ENCODE results near the gene SERPINB6. TPM values are rescaled to one million over a fixed set of nuclear protein-coding genes. Genes with fewer than 3 reads are reported as not detected.

Gene SERPINB6
- total RNA-seq, 1 experiment from 2014 or later = 38.7 TPM

- peak; percentile 95 for DNase-seq (ENCODE audit: low read depth)
Measured at GRCh38 chr6:2999618-3000557, 28.5 kb upstream of the SERPINB6 start, which contains the start of gene NQO2. Gene NQO2 (plus strand): TSS chr6:2999894. CDS start chr6:3006553, 6,659 bp downstream.

GRCh38 chr6:2998998-2999617 lies 27.7 kb upstream of the SERPINB6 start:
- peak; percentile 89 for DNase-seq (ENCODE audit: low read depth)

- peak; percentile 47 for DNase-seq (ENCODE audit: low read depth)
Measured at GRCh38 chr6:2998249-2998997, 27.1 kb upstream of the SERPINB6 start.

GRCh38 chr6:2993755-2994317 lies 22.5 kb upstream of the SERPINB6 start:
- DNase-seq (ENCODE audit: low read depth) = no peak

- DNase-seq (ENCODE audit: low read depth) = no peak
Measured at GRCh38 chr6:2992330-2992979, 21.1 kb upstream of the SERPINB6 start.

GRCh38 chr6:2990932-2991506 lies 19.7 kb upstream of the SERPINB6 start:
- DNase-seq (ENCODE audit: low read depth) = no peak

- peak; percentile 53 for DNase-seq (ENCODE audit: low read depth)
Measured at GRCh38 chr6:2990248-2990931, 19.0 kb upstream of the SERPINB6 start.

GRCh38 chr6:2989332-2990247 lies 18.2 kb upstream of the SERPINB6 start:
- DNase-seq (ENCODE audit: low read depth) = peak; percentile 96

- DNase-seq (ENCODE audit: low read depth) = peak; percentile 99
Measured at GRCh38 chr6:2988426-2989331, 17.3 kb upstream of the SERPINB6 start.

GRCh38 chr6:2988094-2988425 lies 16.7 kb upstream of the SERPINB6 start:
- DNase-seq (ENCODE audit: low read depth) = peak; percentile 20

- DNase-seq (ENCODE audit: low read depth) = peak; percentile 77
Measured at GRCh38 chr6:2986722-2987221, 15.4 kb upstream of the SERPINB6 start.

GRCh38 chr6:2984738-2985406 lies 13.5 kb upstream of the SERPINB6 start:
- DNase-seq (ENCODE audit: low read depth) = no peak

GRCh38 chr6:2982426-2983117 lies 11.2 kb upstream of the SERPINB6 start:
- DNase-seq (ENCODE audit: low read depth) = no peak

- DNase-seq (ENCODE audit: low read depth) = no peak
Measured at GRCh38 chr6:2980465-2980855, 9.1 kb upstream of the SERPINB6 start.

- no peak for DNase-seq (ENCODE audit: low read depth)
Measured at GRCh38 chr6:2979819-2980464, 8.6 kb upstream of the SERPINB6 start.

GRCh38 chr6:2978923-2979322 lies 7.6 kb upstream of the SERPINB6 start:
- no peak for DNase-seq (ENCODE audit: low read depth)

All from Daoy (cell line).